GM15510 (cell line): ENCODE data around the gene TRANK1.

Source experiments
- POLR2A ChIP-seq: IDR thresholded peaks from 3 replicates; pipeline ENCODE4 v1.6.1; 2011; ENCODE audit warnings: borderline replicate concordance; ENCODE audit not compliant: insufficient read length; ENCODE audit errors: extremely low read depth

Gene TRANK1

GRCh38 chr3:36907911-36908646 is 36.8 kb downstream of the TRANK1 start:
- TF ChIP-seq POLR2A, result peak; percentile 47

GRCh38 chr3:36906504-36907149 is 38.2 kb downstream of the TRANK1 start:
- TF ChIP-seq POLR2A, result no peak

GRCh38 chr3:36905545-36905944 is 39.3 kb downstream of the TRANK1 start:
- TF ChIP-seq POLR2A, result no peak

- TF ChIP-seq POLR2A, result no peak
Observed at GRCh38 chr3:36904641-36905040, 40.2 kb downstream of the TRANK1 start.

GRCh38 chr3:36903119-36903882 is 41.6 kb downstream of the TRANK1 start:
- TF ChIP-seq POLR2A, result no peak

GRCh38 chr3:36901588-36901987 is 43.3 kb downstream of the TRANK1 start:
- TF ChIP-seq POLR2A, result no peak

- no peak for TF ChIP-seq POLR2A
Observed at GRCh38 chr3:36900474-36901443, 44.1 kb downstream of the TRANK1 start.

GRCh38 chr3:36895496-36896409 is 49.1 kb downstream of the TRANK1 start:
- TF ChIP-seq POLR2A, result no peak

- no peak for TF ChIP-seq POLR2A
Observed at GRCh38 chr3:36894914-36895313, 49.9 kb downstream of the TRANK1 start.

- TF ChIP-seq POLR2A, result no peak
Observed at GRCh38 chr3:36893826-36894225, 51.0 kb downstream of the TRANK1 start.

- no peak for TF ChIP-seq POLR2A
Observed at GRCh38 chr3:36893137-36893557, 51.7 kb downstream of the TRANK1 start.

GRCh38 chr3:36892457-36893136 is 52.3 kb downstream of the TRANK1 start:
- TF ChIP-seq POLR2A, result no peak

- TF ChIP-seq POLR2A, result no peak
Observed at GRCh38 chr3:36891701-36892160, 53.1 kb downstream of the TRANK1 start.

GRCh38 chr3:36890261-36890660 is 54.6 kb downstream of the TRANK1 start:
- TF ChIP-seq POLR2A, result no peak

GRCh38 chr3:36881735-36882134 is 63.1 kb downstream of the TRANK1 start:
- no peak for TF ChIP-seq POLR2A
